Measurements from ENCODE around the gene MLEC. TPM values are rescaled to one million over a fixed set of nuclear protein-coding genes. Genes with fewer than 3 reads are reported as not detected.

Gene MLEC
- total and polyA plus RNA-seq, 9 of the 15 experiments (the other 6 are each of a cell fraction or from before 2014, with no cell fraction given) = 18.5 to 108 (median 57.8) TPM

DNA sequence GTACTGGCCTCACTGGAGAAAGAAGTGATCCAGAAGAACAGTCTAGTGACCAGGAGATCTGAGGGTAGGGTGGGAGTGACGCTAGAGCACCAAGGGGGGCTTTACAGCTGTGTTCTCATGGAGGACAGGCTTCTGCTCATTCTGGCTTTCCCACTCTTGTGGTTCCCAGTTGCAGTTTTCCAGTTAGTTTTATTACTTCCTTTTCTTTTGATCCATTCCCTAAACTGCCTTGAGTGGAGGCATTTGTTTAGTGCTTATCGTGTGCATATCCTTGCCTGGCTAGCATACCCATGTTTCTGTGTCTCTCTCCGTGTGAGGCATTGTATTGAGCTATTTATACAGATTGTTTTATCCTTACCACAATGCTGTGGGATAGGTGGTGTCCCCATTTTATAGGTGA, 4.0 kb downstream of the MLEC start (continued):
- TF ChIP-seq, protein P1, sequence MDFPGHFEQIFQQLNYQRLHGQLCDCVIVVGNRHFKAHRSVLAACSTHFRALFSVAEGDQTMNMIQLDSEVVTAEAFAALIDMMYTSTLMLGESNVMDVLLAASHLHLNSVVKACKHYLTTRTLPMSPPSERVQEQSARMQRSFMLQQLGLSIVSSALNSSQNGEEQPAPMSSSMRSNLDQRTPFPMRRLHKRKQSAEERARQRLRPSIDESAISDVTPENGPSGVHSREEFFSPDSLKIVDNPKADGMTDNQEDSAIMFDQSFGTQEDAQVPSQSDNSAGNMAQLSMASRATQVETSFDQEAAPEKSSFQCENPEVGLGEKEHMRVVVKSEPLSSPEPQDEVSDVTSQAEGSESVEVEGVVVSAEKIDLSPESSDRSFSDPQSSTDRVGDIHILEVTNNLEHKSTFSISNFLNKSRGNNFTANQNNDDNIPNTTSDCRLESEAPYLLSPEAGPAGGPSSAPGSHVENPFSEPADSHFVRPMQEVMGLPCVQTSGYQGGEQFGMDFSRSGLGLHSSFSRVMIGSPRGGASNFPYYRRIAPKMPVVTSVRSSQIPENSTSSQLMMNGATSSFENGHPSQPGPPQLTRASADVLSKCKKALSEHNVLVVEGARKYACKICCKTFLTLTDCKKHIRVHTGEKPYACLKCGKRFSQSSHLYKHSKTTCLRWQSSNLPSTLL (IDR thresholded peaks at IDR 0.05) = no peak
- TF ChIP-seq POLR2A (conservative IDR thresholded peaks at IDR 0.05) (no peak), CXXC5 (CRISPR knock-in tag; IDR thresholded peaks at IDR 0.05) (no peak), U2AF1 (optimal IDR thresholded peaks at IDR 0.05; ENCODE audit: low read depth, low read length) (no peak), DMBX1 (CRISPR knock-in tag; IDR thresholded peaks at IDR 0.05; ENCODE audit: borderline replicate concordance) (no peak), ILF3 (IDR thresholded peaks at IDR 0.05; ENCODE audit: borderline replicate concordance) (no peak), STAG1 (CRISPR knock-in tag; IDR thresholded peaks at IDR 0.05; ENCODE audit: borderline replicate concordance) (no peak)

DNA sequence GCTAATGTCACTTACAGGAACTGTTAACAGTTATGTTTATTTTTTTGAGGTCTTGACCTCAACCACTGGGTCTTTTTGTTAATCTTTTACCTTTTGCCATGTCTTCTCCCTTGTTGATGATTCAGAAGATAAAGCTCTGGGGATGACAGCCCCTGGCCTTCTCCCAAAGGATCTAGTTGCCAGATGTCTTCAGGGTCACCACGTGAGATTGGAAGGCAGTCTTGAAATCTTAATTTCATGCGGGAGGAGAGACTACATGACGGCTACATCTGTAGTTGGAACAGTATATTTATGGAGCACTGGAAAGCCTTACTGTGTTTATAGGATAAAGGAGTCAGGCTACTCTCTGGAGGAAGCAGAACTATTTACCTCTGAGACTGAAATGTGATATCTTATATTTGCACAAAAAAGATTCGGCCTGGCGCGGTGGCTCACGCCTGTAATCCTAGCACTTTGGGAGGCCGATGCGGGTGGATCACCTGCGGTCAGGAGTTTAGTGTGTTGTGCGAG, 5.6 kb downstream of the MLEC start:
- ATAC-seq (no peak), FAIRE-seq (no peak), DNase-seq (ENCODE audit: extremely low read depth in 1 of 4, low spot score in 3 of 4) (no peak)
- Histone ChIP-seq H4K20me1 (replicated peaks; ENCODE audit: control insufficient read depth, insufficient read depth, low read length) (peaks cover 19% of the 10 kb centered on the region), H3K36me3 (ENCODE audit: control insufficient read depth, insufficient read depth, low read length) (peaks cover 69% of the 10 kb centered on the region), H3K9ac (ENCODE audit: insufficient read depth in 1 of 2, low read depth in 2 of 2, low read length in 2 of 2) (no peak overlapping the region), H3K79me2 (ENCODE audit: control insufficient read depth, insufficient read depth, low read length) (peaks cover 58% of the 10 kb centered on the region), H3K9me1 (ENCODE audit: control insufficient read depth, insufficient read depth, low read length) (no peaks in the 10 kb centered on the region), H3K4me2 (ENCODE audit: insufficient read depth, low read length) (no peak overlapping the region), H2AFZ (ENCODE audit: low read depth, low read length) (no peak overlapping the region), H3K4me3 (no peak overlapping the region), H3K9me3 (replicated peaks; ENCODE audit: control insufficient read depth, insufficient read depth, low read depth, low read length) (no peaks in the 10 kb centered on the region), H3K27me3 (ENCODE audit: control insufficient read depth in 2 of 2, insufficient read depth in 2 of 2, low read length in 2 of 2) (no peaks in the 10 kb centered on the region), H3K4me1 (replicated peaks in 1 of 2; ENCODE audit: control insufficient read depth in 2 of 2, insufficient read depth in 2 of 2, low read length in 2 of 2) (peaks cover 7 to 19% of the 10 kb centered on the region in 2 experiments; a peak in 3 of 5 replicates), H3K27ac (ENCODE audit: extremely low read depth, low read depth, low read length) (no peak overlapping the region)
- in situ Hi-C loops (cut with MboI) = no loop called here
- ChIA-PET CTCF (ENCODE audit: low intra/inter-chr PET ratio) (no interaction called here), POLR2A (interaction anchor here (0.8 kb wide), 1 partner anchor 9 kb away, joined by 3 read pairs; no protein-coding TSS in a partner anchor)
- 81% methylated on average over 11 of the region's 11 CpGs for WGBS (ENCODE audit: insufficient coverage, low coverage, missing lambda C conversion rate)
- TF ChIP-seq GATA2 (CRISPR knock-in tag; IDR thresholded peaks at IDR 0.05) (0 out of 2 replicates have a peak, but pooled peaks have one; percentile 11), SOX6 (IDR thresholded peaks at IDR 0.05) (peak; percentile 13; the same call in 1 of the 2 replicates), MEIS2 (IDR thresholded peaks at IDR 0.05; ENCODE audit: partially characterized antibody) (peak; percentile 11)
- TF ChIP-seq, protein P2, sequence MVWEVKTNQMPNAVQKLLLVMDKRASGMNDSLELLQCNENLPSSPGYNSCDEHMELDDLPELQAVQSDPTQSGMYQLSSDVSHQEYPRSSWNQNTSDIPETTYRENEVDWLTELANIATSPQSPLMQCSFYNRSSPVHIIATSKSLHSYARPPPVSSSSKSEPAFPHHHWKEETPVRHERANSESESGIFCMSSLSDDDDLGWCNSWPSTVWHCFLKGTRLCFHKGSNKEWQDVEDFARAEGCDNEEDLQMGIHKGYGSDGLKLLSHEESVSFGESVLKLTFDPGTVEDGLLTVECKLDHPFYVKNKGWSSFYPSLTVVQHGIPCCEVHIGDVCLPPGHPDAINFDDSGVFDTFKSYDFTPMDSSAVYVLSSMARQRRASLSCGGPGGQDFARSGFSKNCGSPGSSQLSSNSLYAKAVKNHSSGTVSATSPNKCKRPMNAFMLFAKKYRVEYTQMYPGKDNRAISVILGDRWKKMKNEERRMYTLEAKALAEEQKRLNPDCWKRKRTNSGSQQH (CRISPR knock-in tag; IDR thresholded peaks at IDR 0.05) = no peak
- intact Hi-C loops (cut with micrococcal nuclease) = no loop called here
- no TSS peak for BruUV-seq (replicated peaks)
